Endothelial cell of umbilical vein (primary cell): ENCODE measurements around the gene DNMT3B. TPM values are rescaled to one million over a fixed set of nuclear protein-coding genes. Genes with fewer than 3 reads are reported as not detected.

ENCODE experiments used
- BruUV-seq: library from RNA; stranded (reverse); fragments of 400-500 nt; replicated peaks from 2 replicates; lab custom pipeline; 2021; lab: Mats Ljungman, UMichigan
- CTCF ChIA-PET: fragments of 300-600, 350-600 bp; sonication (Branson Sonifier 250); formaldehyde crosslinking; loops from one replicate; lab custom pipeline; 2021; ENCODE audit warnings: antibody characterized with exemption, inconsistent platforms; lab: Charles Lee
- POLR2A ChIA-PET: fragments of 300-600, 350-600 bp; sonication (Branson Sonifier 250); formaldehyde crosslinking; loops from one replicate; lab custom pipeline; 2021; ENCODE audit warnings: antibody characterized with exemption, inconsistent platforms; lab: Charles Lee
- DNase-seq: peaks from one replicate; pipeline ENCODE4 v3.0.0-alpha.2; 2011; ENCODE audit warnings: low read depth, low spot score
- FAIRE-seq: peaks from 2 replicates; lab custom pipeline; 2011; peaks lifted over from hg19 to GRCh38; lab: Jason Lieb, UNC
- H2AFZ ChIP-seq: 2 replicates; pipeline ENCODE4 v1.6.0; 2012; ENCODE audit warnings: low read depth, low read length, control low read depth, inconsistent platforms
- H3K27ac ChIP-seq: 2 replicates; pipeline ENCODE4 v1.5.1; 2011; ENCODE audit warnings: low read depth, mild to moderate bottlenecking, control low read depth, low read length, moderate library complexity; ENCODE audit not compliant: insufficient read depth
- H3K27me3 ChIP-seq, 2 experiments: 2 replicates each; pipeline versions ENCODE4 v1.6.0 to v1.6.1; 2011; ENCODE audit warnings: low read length in 2 of 2, mixed read lengths in 1 of 2; ENCODE audit not compliant: control insufficient read depth in 2 of 2, insufficient read depth in 2 of 2
- H3K36me3 ChIP-seq, 2 experiments: 2 replicates in 1 of 2; 3 replicates in 1 of 2; pipeline ENCODE4 v1.5.1; 2011; ENCODE audit warnings: low read length in 2 of 2, mild to moderate bottlenecking in 1 of 2, moderate library complexity in 1 of 2; ENCODE audit not compliant: control insufficient read depth in 2 of 2, insufficient read depth in 2 of 2; ENCODE audit errors: extremely low read depth in 1 of 2
- H3K4me1 ChIP-seq: 3 replicates; pipeline ENCODE4 v1.5.1; 2011; ENCODE audit warnings: mild to moderate bottlenecking, low read length; ENCODE audit not compliant: control insufficient read depth, insufficient read depth; ENCODE audit errors: extremely low read depth
- H3K4me2 ChIP-seq: 2 replicates; pipeline ENCODE4 v1.6.1; 2011; ENCODE audit warnings: low read length, control low read depth, mixed read lengths; ENCODE audit not compliant: insufficient read depth
- H3K4me3 ChIP-seq, 3 experiments: fragments of 200-600 bp in 1 of 3; sonication (generic), shearing (Covaris generic) in 1 of 3; replicated peaks in 1 of 3; 2 replicates each; pipeline ENCODE4 v1.5.1; 2011 to 2016; ENCODE audit warnings: control low read depth in 3 of 3, low read length in 3 of 3, mild to moderate bottlenecking in 2 of 3, inconsistent platforms in 1 of 3, low read depth in 1 of 3, moderate library complexity in 1 of 3; ENCODE audit not compliant: insufficient read depth in 1 of 3
- H3K79me2 ChIP-seq: 2 replicates; pipeline ENCODE4 v1.6.0; 2012; ENCODE audit warnings: low read length, inconsistent platforms; ENCODE audit not compliant: control insufficient read depth, insufficient read depth
- H3K9ac ChIP-seq: replicated peaks from 2 replicates; pipeline ENCODE3; 2011; ENCODE audit warnings: low read length, control low read depth; ENCODE audit not compliant: insufficient read depth; ENCODE audit errors: extremely low read depth
- H3K9me1 ChIP-seq: replicated peaks from 3 replicates; pipeline ENCODE4 v1.6.0; 2011; ENCODE audit warnings: mild to moderate bottlenecking, low read length; ENCODE audit not compliant: control insufficient read depth, insufficient read depth; ENCODE audit errors: extremely low read depth
- H3K9me3 ChIP-seq: replicated peaks from 2 replicates; pipeline ENCODE4 v1.5.1; 2012; ENCODE audit warnings: low read length, inconsistent platforms; ENCODE audit not compliant: control insufficient read depth, insufficient read depth
- H4K20me1 ChIP-seq: replicated peaks from 2 replicates; pipeline ENCODE3; 2011; ENCODE audit warnings: mild to moderate bottlenecking, low read length; ENCODE audit not compliant: control insufficient read depth, insufficient read depth; ENCODE audit errors: extremely low read depth
- CTCF ChIP-seq, 2 donors: IDR thresholded peaks; 1 replicate in 1 of 2; 2 replicates in 1 of 2; pipeline ENCODE4 v1.5.1; 2011; ENCODE audit warnings: low read length in 2 of 2, mild to moderate bottlenecking in 2 of 2, moderate library complexity in 2 of 2, control low read depth in 1 of 2, inconsistent platforms in 1 of 2, low read depth in 1 of 2; ENCODE audit not compliant: insufficient read depth in 1 of 2; ENCODE audit errors: extremely low read depth in 1 of 2
- EZH2 ChIP-seq: IDR thresholded peaks from 2 replicates; pipeline ENCODE4 v1.6.1; 2012; ENCODE audit warnings: borderline replicate concordance, low read depth, mild to moderate bottlenecking, moderate library complexity, low read length, inconsistent platforms; ENCODE audit not compliant: severe bottlenecking
- FOS ChIP-seq: IDR thresholded peaks from 2 replicates; pipeline ENCODE4 v1.6.1; 2011; ENCODE audit warnings: mild to moderate bottlenecking, low read length, moderate library complexity, borderline replicate concordance; ENCODE audit not compliant: insufficient read depth
- GATA2 ChIP-seq: IDR thresholded peaks from 2 replicates; pipeline ENCODE4 v1.7.0; 2011; ENCODE audit warnings: low read depth, mild to moderate bottlenecking, moderate library complexity, mixed read lengths, low read length; ENCODE audit not compliant: insufficient read length, insufficient read depth
- JUN ChIP-seq: IDR thresholded peaks from 2 replicates; pipeline ENCODE4 v1.6.1; 2011; ENCODE audit warnings: borderline replicate concordance, low read depth; ENCODE audit not compliant: insufficient read length, insufficient read depth
- MAX ChIP-seq: IDR thresholded peaks from 2 replicates; pipeline ENCODE4 v1.6.1; 2011; ENCODE audit not compliant: insufficient read depth, insufficient read length
- MYC ChIP-seq: IDR thresholded peaks from one replicate; pipeline ENCODE4 v1.6.1; 2011; ENCODE audit warnings: mild to moderate bottlenecking, low read depth, low read length
- POLR2A ChIP-seq: IDR thresholded peaks from 2 replicates; pipeline ENCODE4 v1.6.1; 2012; ENCODE audit warnings: low read depth, mild to moderate bottlenecking, control low read depth, low read length
- POLR2AphosphoS5 ChIP-seq: IDR thresholded peaks from 2 replicates; pipeline ENCODE4 v1.6.1; 2012; ENCODE audit warnings: low read depth, mild to moderate bottlenecking, control low read depth, low read length, moderate library complexity; ENCODE audit not compliant: insufficient read depth
- dilution Hi-C: fragments of 300-500 bp; cut with MboI; formaldehyde crosslinking; loops from one replicate; pipeline ENCODE4 v1.15.0; 2019; ENCODE audit warnings: low sequenced_read_pairs; ENCODE audit not compliant: extremely low pct_ligation_motif_present
- intact Hi-C: fragments of 100-400 bp; cut with micrococcal nuclease; formaldehyde crosslinking; loops from one replicate; pipeline ENCODE4 v1.10.0; 2022
- polyA plus RNA-seq, 4 experiments: library from polyadenylated mRNA; depleted of rRNA in 3 of 4; stranded (reverse) in 3 of 4; unstranded in 1 of 4; fragments of >200 nt; gene quantifications; 2 replicates each; pipeline versions ENCODE4 v1.2.1 to v1.2.3, GENCODE V29; 2011 to 2012; ENCODE audit warnings: missing spikeins in 1 of 4
- total RNA-seq: library from RNA; stranded (reverse); gene quantifications from 2 replicates; pipeline ENCODE4 v1.2.3, GENCODE V29; 2021

Gene DNMT3B
- total and polyA plus RNA-seq, 2 donors (not counting 3 experiments of a cell fraction or from before 2014, with no cell fraction given), result 3.6 to 6.8 TPM

- Histone ChIP-seq H3K4me3 (no peak overlapping the region), H3K4me2 (no peak overlapping the region), H3K9me3 (no peaks in the 10 kb centered on the region), H3K27ac (no peak overlapping the region), H3K9me1 (no peaks in the 10 kb centered on the region), H3K36me3 (peaks cover 8 to 35% of the 10 kb centered on the region in 2 experiments), H3K79me2 (peaks cover 79% of the 10 kb centered on the region), H4K20me1 (peaks cover 14% of the 10 kb centered on the region), H3K4me1 (peaks cover 10% of the 10 kb centered on the region), H3K27me3 (no peaks in the 10 kb centered on the region), H2AFZ (no peak overlapping the region), H3K9ac (no peak overlapping the region)
- dilution Hi-C loops, result no loop called here
- DNase-seq, result no peak
- intact Hi-C loops, result no loop called here
- FAIRE-seq, result no peak
- ChIA-PET CTCF (no interaction called here), POLR2A (no interaction called here)
- BruUV-seq, result no TSS peak
- TF ChIP-seq FOS, result no peak
- no peak for TF ChIP-seq MAX
- no peak for TF ChIP-seq POLR2AphosphoS5
- TF ChIP-seq EZH2, result no peak
- no peak for TF ChIP-seq CTCF (IDR thresholded peaks at IDR 0.05; ENCODE audit: extremely low read depth in 1 of 2, insufficient read depth in 1 of 2, low read depth in 1 of 2, low read length in 2 of 2)
- no peak for TF ChIP-seq JUN
- TF ChIP-seq GATA2, result no peak
- TF ChIP-seq MYC, result no peak
- no peak for TF ChIP-seq POLR2A
Observed at GRCh38 chr20:32832664-32833063, 70.5 kb downstream of the DNMT3B start.
